K562 (cell line): ENCODE data around the gene LTO1. TPM values are rescaled to one million over a fixed set of nuclear protein-coding genes. Genes with fewer than 3 reads are reported as not detected.

Experiments
- ATAC-seq: fragments of 200-7000 bp; cut with Tn5 transposase; 3 replicates; pipeline ENCODE4 v1.9.1; 2020; ENCODE audit warnings: moderate library complexity
- BruUV-seq: library from RNA; stranded (reverse); fragments of 400-500 nt; replicated peaks from 2 replicates; lab custom pipeline; 2021; lab: Mats Ljungman, UMichigan
- CTCF ChIA-PET: fragments of 300-600 bp; formaldehyde crosslinking; extraction: SDS; loops from one replicate; lab custom pipeline; 2021; ENCODE audit warnings: low intra/inter-chr PET ratio; lab: Yijun Ruan, JAX
- POLR2A ChIA-PET: fragments of 300-600, 350-650 bp; sonication (Branson Sonifier 250); formaldehyde crosslinking; extraction: SDS; loops from one replicate; lab custom pipeline; 2021; ENCODE audit warnings: antibody characterized with exemption, inconsistent platforms; lab: Yijun Ruan, JAX
- DNase-seq, 4 experiments: peaks; one replicate each; pipeline versions ENCODE4 v3.0.0 to v3.0.0-alpha.2; 2011 to 2018; ENCODE audit warnings: low spot score in 3 of 4, mixed read lengths in 3 of 4; ENCODE audit errors: extremely low read depth in 1 of 4
- FAIRE-seq: peaks from 2 replicates; lab custom pipeline; 2011; peaks lifted over from hg19 to GRCh38; lab: Jason Lieb, UNC
- H2AFZ ChIP-seq: 2 replicates; pipeline ENCODE4 v1.6.0; 2011; ENCODE audit warnings: low read depth, low read length, control low read depth, inconsistent platforms
- H3K27ac ChIP-seq: fragments of 200-600 bp; 3 replicates; pipeline ENCODE4 v1.8.0; 2011; ENCODE audit warnings: low read depth, mild to moderate bottlenecking, control low read depth, inconsistent platforms, low read length, moderate library complexity, mixed read lengths; ENCODE audit errors: extremely low read depth
- H3K27me3 ChIP-seq, 2 experiments: fragments of 300-600 bp in 1 of 2; 2 replicates in 1 of 2; 3 replicates in 1 of 2; pipeline versions ENCODE4 v1.6.0 to v1.8.0; 2011; ENCODE audit warnings: inconsistent platforms in 2 of 2, low read length in 2 of 2, mild to moderate bottlenecking in 1 of 2, mixed read lengths in 1 of 2, moderate library complexity in 1 of 2; ENCODE audit not compliant: control insufficient read depth in 2 of 2, insufficient read depth in 2 of 2
- H3K36me3 ChIP-seq: fragments of 300-600 bp; 3 replicates; pipeline ENCODE4 v1.8.0; 2011; ENCODE audit warnings: mild to moderate bottlenecking, low read length, inconsistent platforms; ENCODE audit not compliant: control insufficient read depth, insufficient read depth
- H3K4me1 ChIP-seq, 2 experiments: fragments of 200-600 bp in 1 of 2; replicated peaks in 1 of 2; 2 replicates in 1 of 2; 3 replicates in 1 of 2; pipeline versions ENCODE4 v1.5.1 to v1.8.0; 2011; ENCODE audit warnings: inconsistent platforms in 2 of 2, low read length in 2 of 2, mild to moderate bottlenecking in 1 of 2, mixed read lengths in 1 of 2, moderate library complexity in 1 of 2; ENCODE audit not compliant: control insufficient read depth in 2 of 2, insufficient read depth in 2 of 2
- H3K4me2 ChIP-seq: 2 replicates; pipeline ENCODE4 v1.6.1; 2011; ENCODE audit warnings: low read length, control low read depth, inconsistent platforms, mixed read lengths; ENCODE audit not compliant: insufficient read depth
- H3K4me3 ChIP-seq: fragments of 200-600 bp; sonication (generic), shearing (Covaris generic); 2 replicates; pipeline ENCODE4 v1.5.1; 2016; ENCODE audit warnings: control low read depth, inconsistent platforms
- H3K79me2 ChIP-seq: fragments of 200-600 bp; 3 replicates; pipeline ENCODE4 v1.8.0; 2011; ENCODE audit warnings: low read length, inconsistent platforms; ENCODE audit not compliant: control insufficient read depth, insufficient read depth
- H3K9ac ChIP-seq, 2 experiments: 2 replicates each; pipeline versions ENCODE4 v1.6.0 to v1.6.1; 2011; ENCODE audit warnings: low read depth in 2 of 2, low read length in 2 of 2, control low read depth in 1 of 2, inconsistent platforms in 1 of 2, mild to moderate bottlenecking in 1 of 2, mixed read lengths in 1 of 2; ENCODE audit not compliant: insufficient read depth in 1 of 2
- H3K9me1 ChIP-seq: one replicate; pipeline ENCODE4 v1.6.0; 2011; ENCODE audit warnings: inconsistent platforms, mild to moderate bottlenecking, low read length, moderate library complexity; ENCODE audit not compliant: control insufficient read depth, insufficient read depth
- H3K9me3 ChIP-seq: replicated peaks from 2 replicates; pipeline ENCODE4 v1.5.1; 2011; ENCODE audit warnings: low read depth, low read length, inconsistent platforms; ENCODE audit not compliant: control insufficient read depth, insufficient read depth
- H4K20me1 ChIP-seq: replicated peaks from 2 replicates; pipeline ENCODE4 v1.6.1; 2011; ENCODE audit warnings: low read length, inconsistent platforms, mixed read lengths; ENCODE audit not compliant: control insufficient read depth, insufficient read depth
- CCNT2 ChIP-seq: IDR thresholded peaks from 2 replicates; pipeline ENCODE4 v1.6.1; 2011; ENCODE audit warnings: borderline replicate concordance, low read depth, mild to moderate bottlenecking, moderate library complexity, mixed read lengths, low read length; ENCODE audit not compliant: insufficient read length; ENCODE audit errors: extremely low read depth
- FOXA3 ChIP-seq, 2 experiments: fragments of 450-650 bp in 1 of 2; sonication (generic) in 1 of 2; formaldehyde crosslinking; IDR thresholded peaks in 1 of 2; conservative IDR thresholded peaks in 1 of 2; 2 replicates each; pipeline versions ENCODE4 v1.4.0 to v1.8.0; 2020 to 2022; ENCODE audit warnings: mild to moderate bottlenecking in 2 of 2, missing genetic modification reagents in 1 of 2
- NFXL1 ChIP-seq: fragments of 450-650 bp; formaldehyde crosslinking; IDR thresholded peaks from 2 replicates; pipeline ENCODE4 v1.4.0; 2021; ENCODE audit warnings: mild to moderate bottlenecking
- PTTG1 ChIP-seq: fragments of 450-650 bp; IDR thresholded peaks from 2 replicates; pipeline ENCODE4 v1.6.1; 2016; ENCODE audit warnings: low read depth, mild to moderate bottlenecking, missing genetic modification characterization, missing compliant biosample characterization
- SMAD2 ChIP-seq: fragments of 150-350 bp; IDR thresholded peaks from 2 replicates; pipeline ENCODE4 v1.6.1; 2014; ENCODE audit warnings: low read depth, mild to moderate bottlenecking, low read length
- SMARCA4 ChIP-seq: fragments of 450-650 bp; IDR thresholded peaks from 2 replicates; pipeline ENCODE4 v1.6.1; 2016
- TBP ChIP-seq: optimal IDR thresholded peaks from 2 replicates; pipeline ENCODE3; 2011; ENCODE audit warnings: low read depth, low read length, improper control_type of control experiment
- TOE1 ChIP-seq, 2 experiments: fragments of 450-650 bp in 1 of 2; sonication (generic) in 1 of 2; formaldehyde crosslinking in 1 of 2; IDR thresholded peaks; 2 replicates each; pipeline versions ENCODE4 v1.7.1 to v1.8.0; 2016 to 2022; ENCODE audit warnings: borderline replicate concordance in 2 of 2, mild to moderate bottlenecking in 2 of 2, antibody characterized with exemption in 1 of 2, inconsistent platforms in 1 of 2, low read depth in 1 of 2, missing genetic modification reagents in 1 of 2, moderate library complexity in 1 of 2
- ZNF318 ChIP-seq, 2 experiments: fragments of 450-650 bp; IDR thresholded peaks; 2 replicates each; pipeline ENCODE4 v1.6.1; 2016; ENCODE audit warnings: mild to moderate bottlenecking in 2 of 2, borderline replicate concordance in 1 of 2, low read depth in 1 of 2, moderate library complexity in 1 of 2
- ZNF586 ChIP-seq: fragments of 450-650 bp; formaldehyde crosslinking; conservative IDR thresholded peaks from 2 replicates; pipeline ENCODE4 v1.4.0; 2020; ENCODE audit warnings: mild to moderate bottlenecking, moderate library complexity
- WGBS: fragments of 100-300 bp; shearing (Covaris generic); methylation state at CpG from one replicate; pipeline ENCODE4 v1.1.6; 2016; ENCODE audit warnings: low coverage, mixed read lengths; ENCODE audit not compliant: insufficient coverage; ENCODE audit errors: missing lambda C conversion rate; 5-methylcytosine and 5-hydroxymethylcytosine counted together
- in situ Hi-C: fragments of 300-500 bp; cut with MboI; formaldehyde crosslinking; loops from 4 replicates; pipeline ENCODE4 v1.15.0; 2018; ENCODE audit warnings: inconsistent platforms, mixed read lengths
- intact Hi-C: fragments of 100-400 bp; cut with micrococcal nuclease; formaldehyde crosslinking; loops from 2 replicates; pipeline ENCODE4 v1.14.2; 2022
- polyA plus RNA-seq, 8 experiments: library from polyadenylated mRNA; depleted of rRNA in 4 of 8; stranded (reverse) in 5 of 8; unstranded in 3 of 8; fragments of >200 nt; fragmentation: Nextera tagmentation in 2 of 8; fragmentation: Illumina TruSeq in 1 of 8; extraction: Ambion mirVana in 2 of 8; extraction: Trizol in 1 of 8; gene quantifications; 2 replicates each; pipeline versions ENCODE4 v1.2.1 to v1.2.3, GENCODE V29; 2011 to 2014; ENCODE audit warnings: inconsistent platforms in 1 of 8, missing spikeins in 1 of 8
- total RNA-seq, 7 experiments: library from RNA; depleted of rRNA in 6 of 7; stranded (reverse); fragments of >200 nt in 6 of 7; fragmentation: Illumina TruSeq in 2 of 7; extraction: Trizol in 2 of 7; gene quantifications; 2 replicates each; pipeline versions ENCODE4 v1.2.1 to v1.2.3, GENCODE V29; 2011 to 2021; ENCODE audit warnings: low replicate concordance in 1 of 7
- TF ChIP-seq, protein P1 (sequence below): sonication (generic); formaldehyde crosslinking; IDR thresholded peaks from 2 replicates; pipeline ENCODE4 v1.8.0; 2022; ENCODE audit warnings: mild to moderate bottlenecking, low read depth, missing genetic modification reagents

Gene LTO1
- total and polyA plus RNA-seq, 9 of the 15 experiments (the other 6 are each of a cell fraction or from before 2014, with no cell fraction given), result 2.6 to 43.4 (median 19.1) TPM

DNA sequence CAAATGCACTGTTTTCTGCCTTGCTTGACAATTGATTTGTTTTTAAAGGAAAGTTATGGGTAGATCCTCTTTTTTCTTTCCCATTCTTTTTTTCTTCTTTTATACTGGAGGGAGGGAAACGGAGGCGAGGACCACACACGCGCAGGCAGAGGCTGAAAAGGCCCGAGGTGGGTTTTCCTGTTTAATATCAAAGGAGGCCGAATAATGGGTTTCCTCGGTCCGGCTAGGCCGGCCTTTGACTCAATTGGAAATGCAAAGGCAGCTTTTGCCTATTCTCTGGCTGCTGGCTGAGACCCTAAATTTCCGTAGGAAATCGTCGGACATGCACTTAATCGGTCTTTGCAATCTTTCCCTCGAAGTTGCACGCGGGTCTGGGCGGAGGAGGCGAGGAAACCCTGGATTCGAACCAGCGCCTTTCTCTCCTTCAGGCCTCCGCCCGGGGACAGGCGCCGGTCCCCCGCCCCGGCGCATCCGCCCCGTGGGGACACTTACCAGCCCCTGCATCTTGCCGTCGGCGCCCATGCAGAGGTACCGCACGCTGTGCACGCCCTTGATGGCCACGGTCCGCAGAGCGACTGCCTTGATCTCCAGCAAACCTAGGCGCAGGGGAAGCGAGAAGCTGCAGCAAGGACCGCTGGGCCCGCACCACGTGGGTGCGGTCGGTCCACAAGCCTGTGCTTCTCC lies 27.8 kb upstream of the LTO1 start:
- ATAC-seq (no peak), DNase-seq (no peak), FAIRE-seq (no peak)
- intact Hi-C loops (loop anchor here (5.0 kb wide), 1 partner anchor 94 kb away; no protein-coding TSS in a partner anchor), in situ Hi-C loops (no loop called here)
- Histone ChIP-seq H2AFZ (no peak overlapping the region), H3K9me3 (no peaks in the 10 kb centered on the region), H3K36me3 (no peaks in the 10 kb centered on the region), H3K9me1 (no peaks in the 10 kb centered on the region), H3K4me3 (no peak overlapping the region), H3K27me3 (peaks cover 9 to 43% of the 10 kb centered on the region in 2 experiments; a peak in 3 of 5 replicates), H3K27ac (no peak overlapping the region), H3K79me2 (no peaks in the 10 kb centered on the region), H3K9ac (no peak overlapping the region), H3K4me2 (no peak overlapping the region), H3K4me1 (peaks cover 2 to 32% of the 10 kb centered on the region in 2 experiments; a peak in 3 of 5 replicates), H4K20me1 (0 out of 2 replicates have a peak, but pooled peaks cover 3% of the 10 kb centered on the region)
- CTCF ChIA-PET, result interaction anchor here (1.4 kb wide), 1 partner anchor 186 kb away, joined by 6 read pairs; no protein-coding TSS in a partner anchor
- no TSS peak for BruUV-seq
- POLR2A ChIA-PET, result no interaction called here
- WGBS, result 80% methylated on average over 40 of the region's 45 CpGs
- no peak for TF ChIP-seq PTTG1 (tag)
- TF ChIP-seq NFXL1, result no peak
- TF ChIP-seq TBP, result no peak
- TF ChIP-seq CCNT2, result no peak
- TF ChIP-seq, protein P1, sequence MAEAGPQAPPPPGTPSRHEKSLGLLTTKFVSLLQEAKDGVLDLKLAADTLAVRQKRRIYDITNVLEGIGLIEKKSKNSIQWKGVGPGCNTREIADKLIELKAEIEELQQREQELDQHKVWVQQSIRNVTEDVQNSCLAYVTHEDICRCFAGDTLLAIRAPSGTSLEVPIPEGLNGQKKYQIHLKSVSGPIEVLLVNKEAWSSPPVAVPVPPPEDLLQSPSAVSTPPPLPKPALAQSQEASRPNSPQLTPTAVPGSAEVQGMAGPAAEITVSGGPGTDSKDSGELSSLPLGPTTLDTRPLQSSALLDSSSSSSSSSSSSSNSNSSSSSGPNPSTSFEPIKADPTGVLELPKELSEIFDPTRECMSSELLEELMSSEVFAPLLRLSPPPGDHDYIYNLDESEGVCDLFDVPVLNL (CRISPR knock-in tag), result no peak
- no peak for TF ChIP-seq ZNF586 (CRISPR knock-in tag)
- TF ChIP-seq FOXA3 (CRISPR knock-in tag; conservative IDR thresholded peaks at IDR 0.05 in 1 of 2, IDR thresholded peaks at IDR 0.05 in 1 of 2), result no peak
- no peak for TF ChIP-seq SMARCA4
- TF ChIP-seq SMAD2, result no peak
- no peak for TF ChIP-seq TOE1 (IDR thresholded peaks at IDR 0.05; ENCODE audit: borderline replicate concordance)
- no peak for TF ChIP-seq TOE1 (CRISPR knock-in tag; IDR thresholded peaks at IDR 0.05; ENCODE audit: borderline replicate concordance, low read depth)
- TF ChIP-seq ZNF318 (IDR thresholded peaks at IDR 0.05; ENCODE audit: borderline replicate concordance in 1 of 2, low read depth in 1 of 2), result no peak
